NK-92 treated with Interleukin-12 subunit alpha and Interleukin-12 subunit beta, amount 100 ng/mL, for 24 hours (cell line): ENCODE measurements around the gene FLT4.

ENCODE experiments used
- DNase-seq: peaks from one replicate; lab custom pipeline; 2025; lab: John Stamatoyannopoulos, UW

Gene FLT4

GRCh38 chr5:180626661-180627385, 22.6 kb downstream of the FLT4 start:
- DNase-seq: no peak

DNA sequence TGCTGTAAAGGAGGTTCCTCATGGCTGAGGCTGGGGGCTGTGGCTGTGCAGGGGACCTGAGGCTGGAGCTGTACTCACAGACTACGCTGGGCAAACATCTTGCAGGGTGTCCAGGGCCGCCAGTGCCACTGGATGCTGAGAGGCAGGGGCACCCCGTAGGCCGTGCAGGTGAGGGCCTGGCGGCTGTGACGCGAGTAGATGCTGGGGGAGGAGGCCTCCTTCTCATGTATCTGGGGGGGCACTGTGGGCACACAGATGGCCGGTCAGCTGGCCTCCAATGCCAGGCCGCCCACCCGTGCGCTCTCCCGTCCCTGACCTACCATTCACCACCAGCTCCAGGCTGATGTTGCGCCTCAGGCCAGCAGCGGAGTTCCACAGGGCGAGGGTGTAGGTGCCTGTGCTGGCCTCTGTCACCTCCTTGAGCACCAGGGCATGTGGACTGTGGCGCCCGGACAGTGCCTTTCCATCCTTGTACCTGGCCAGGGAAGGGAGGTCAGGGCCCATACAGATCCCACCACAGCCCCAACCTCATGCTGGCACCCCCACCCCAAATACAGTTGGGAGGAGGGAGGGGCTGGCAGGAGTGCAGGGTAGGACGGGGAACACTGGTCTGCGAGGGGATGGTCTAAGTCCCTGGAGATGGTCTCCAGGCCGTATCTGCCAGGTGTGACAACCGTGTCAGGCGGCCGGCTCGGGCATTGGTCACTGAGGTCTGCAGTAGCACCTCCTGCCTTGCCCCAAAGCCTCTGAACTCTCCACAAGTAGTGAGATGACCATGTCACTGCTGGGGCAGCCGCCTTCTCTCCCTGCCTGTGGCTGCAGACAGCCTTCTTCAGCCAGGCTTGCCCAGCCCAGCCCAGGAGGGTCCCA, 23.4 kb downstream of the FLT4 start:
- DNase-seq: no peak

GRCh38 chr5:180625125-180625790, 24.1 kb downstream of the FLT4 start:
- no peak for DNase-seq

GRCh38 chr5:180624587-180624986, 24.8 kb downstream of the FLT4 start:
- no peak for DNase-seq

DNA sequence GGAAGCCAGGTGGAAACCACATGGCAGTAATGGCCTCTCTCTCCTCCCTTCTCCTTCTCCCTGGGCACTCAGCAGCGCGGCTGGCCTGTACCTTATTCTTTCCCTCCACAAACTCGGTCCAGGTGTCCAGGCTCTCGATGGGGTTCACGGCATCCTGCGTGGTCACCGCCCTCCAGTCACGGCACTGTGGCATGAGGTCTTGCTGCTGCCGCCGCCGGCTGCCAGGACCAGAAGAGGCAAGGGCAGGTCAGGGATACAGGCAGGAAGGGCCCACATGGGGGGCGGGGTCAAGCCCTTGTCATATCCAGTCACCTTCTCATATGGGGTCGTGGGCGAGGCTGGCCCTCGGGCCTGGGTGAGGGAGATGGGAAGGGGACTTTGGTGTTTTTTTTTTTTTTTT, 25.6 kb downstream of the FLT4 start:
- no peak for DNase-seq

DNA sequence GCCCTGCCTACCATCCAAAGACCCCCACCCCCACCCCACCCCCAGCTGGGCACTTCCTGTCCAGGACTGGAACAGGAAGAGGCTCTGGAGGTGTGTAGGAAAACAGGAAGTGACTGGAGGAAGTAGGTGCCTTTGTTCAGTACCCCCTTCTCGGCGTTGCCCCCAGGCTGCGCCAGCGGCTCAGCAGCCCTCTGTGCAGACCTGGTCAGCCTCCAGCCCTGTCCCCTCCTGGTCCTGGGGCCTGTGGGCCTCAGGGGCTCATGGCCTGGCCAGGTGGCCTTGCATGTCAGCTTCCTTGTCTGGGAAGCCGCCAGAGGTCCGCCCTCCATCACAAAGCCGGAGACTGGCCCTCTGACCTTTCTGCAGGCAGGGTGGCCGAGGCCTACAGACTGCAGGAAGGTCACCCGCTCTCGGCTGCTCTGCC, 26.0 kb downstream of the FLT4 start:
- no peak for DNase-seq

DNA sequence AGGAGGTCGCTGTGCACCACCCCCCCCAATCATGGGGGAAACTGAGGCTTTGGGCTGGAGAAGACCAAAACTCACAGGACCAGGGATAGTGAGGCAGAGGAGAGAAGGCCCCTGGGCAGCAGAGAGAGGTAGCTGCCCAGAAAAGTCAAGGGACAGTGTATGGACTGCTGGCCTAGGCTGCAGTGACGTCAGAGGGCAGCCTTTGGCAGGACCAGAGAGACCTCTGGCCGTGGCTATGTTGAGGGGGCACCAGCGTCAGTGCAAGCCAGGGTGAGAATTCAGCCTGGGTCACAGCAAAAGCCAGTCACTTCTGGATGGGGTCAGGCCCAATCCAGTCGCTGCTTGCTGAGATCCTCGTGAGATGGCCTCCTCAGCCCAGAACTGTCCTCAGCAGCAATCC, 26.5 kb downstream of the FLT4 start:
- DNase-seq: no peak

GRCh38 chr5:180621311-180621710, 28.1 kb downstream of the FLT4 start:
- DNase-seq: no peak

- no peak for DNase-seq
Observed at GRCh38 chr5:180620014-180620413, 29.4 kb downstream of the FLT4 start.

DNA sequence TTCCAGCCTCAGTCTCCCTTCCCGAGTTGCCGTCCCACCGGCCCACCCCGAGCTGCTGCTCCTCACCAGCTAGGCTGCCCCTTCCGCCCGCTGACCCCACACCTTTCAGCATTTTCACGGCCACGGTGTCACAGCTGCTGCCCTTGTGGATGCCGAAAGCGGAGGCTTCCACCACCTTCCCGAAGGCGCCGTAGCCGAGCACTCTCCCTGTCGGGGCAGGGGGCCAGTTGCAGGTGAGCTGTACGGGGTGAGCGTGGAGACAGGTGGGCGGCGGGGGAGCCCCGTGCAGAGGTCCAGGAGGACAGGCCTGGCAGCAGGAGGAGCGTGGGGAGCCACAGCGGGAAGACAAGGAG, 29.9 kb downstream of the FLT4 start:
- DNase-seq: no peak

DNA sequence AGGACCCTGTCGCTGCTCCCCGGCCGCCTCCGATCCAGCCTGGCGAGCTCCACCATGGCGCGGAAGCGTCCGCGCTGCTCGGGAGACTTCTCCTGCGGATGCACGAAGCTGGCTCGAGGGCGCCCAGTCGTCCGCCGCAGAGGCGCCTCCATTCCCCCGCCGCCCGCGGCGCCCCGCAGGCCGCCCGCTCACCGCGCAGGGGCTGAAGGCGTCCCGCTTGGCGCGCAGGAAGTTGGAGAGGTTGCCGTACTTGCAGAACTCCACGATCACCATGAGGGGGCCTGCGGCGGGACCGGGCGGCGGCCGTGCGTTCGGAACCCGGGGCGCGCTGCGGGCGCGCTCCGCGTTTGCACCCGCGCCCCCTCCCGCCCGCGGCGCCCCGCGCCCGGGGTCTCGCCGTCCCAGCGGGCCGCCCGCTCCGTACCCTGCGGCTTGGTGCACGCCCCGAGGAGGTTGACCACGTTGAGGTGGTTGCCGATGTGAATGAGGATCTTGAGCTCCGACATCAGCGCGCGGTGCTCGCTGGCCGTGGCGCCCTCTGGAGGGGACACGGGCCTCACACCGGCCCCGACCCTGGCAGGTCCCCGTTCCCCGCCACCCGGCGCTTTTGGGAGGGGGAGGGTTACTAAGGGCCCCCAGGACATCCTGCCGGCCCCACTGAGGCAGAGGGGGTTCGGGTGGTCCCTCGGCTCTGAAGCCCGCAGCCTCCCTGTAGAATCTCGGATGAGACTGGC, 30.4 kb downstream of the FLT4 start:
- no peak for DNase-seq

DNA sequence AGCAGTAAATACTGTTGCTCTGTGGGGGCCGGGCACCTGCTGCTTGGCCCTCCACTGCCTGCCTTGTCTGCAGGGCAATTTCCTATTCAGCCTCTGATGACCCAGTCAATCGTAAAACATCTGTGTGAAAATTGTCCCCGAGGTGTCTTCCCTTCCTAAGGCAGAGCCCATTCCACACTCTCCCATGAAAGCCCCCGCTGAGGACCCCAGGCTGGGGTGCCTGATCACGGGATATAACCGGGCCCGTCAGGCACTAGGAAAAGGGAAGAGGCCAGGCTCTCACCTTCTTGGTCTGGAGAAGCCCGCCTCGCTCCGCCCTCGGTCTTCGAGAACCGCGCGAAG, 30.9 kb downstream of the FLT4 start:
- no peak for DNase-seq

DNA sequence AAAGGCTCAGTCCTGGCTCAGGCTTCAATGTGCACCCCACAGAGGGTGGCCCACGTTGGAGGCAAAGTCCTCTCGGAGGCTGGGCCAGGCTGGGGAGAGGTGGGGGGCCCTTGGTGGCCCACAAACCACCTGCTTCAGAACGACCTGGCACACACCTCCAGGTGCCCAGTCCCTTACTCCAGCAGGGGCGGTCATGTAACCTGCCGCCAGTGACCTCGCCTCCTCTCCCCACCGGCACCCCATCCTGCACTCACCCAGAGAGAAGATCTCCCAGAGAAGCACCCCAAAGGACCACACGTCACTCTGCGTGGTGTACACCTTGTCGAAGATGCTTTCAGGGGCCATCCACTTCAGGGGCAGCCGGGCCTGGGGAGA, 35.6 kb downstream of the FLT4 start:
- DNase-seq: no peak

GRCh38 chr5:180613188-180613813, 36.1 kb downstream of the FLT4 start:
- no peak for DNase-seq

GRCh38 chr5:180612683-180613082, 36.7 kb downstream of the FLT4 start:
- DNase-seq: no peak

DNA sequence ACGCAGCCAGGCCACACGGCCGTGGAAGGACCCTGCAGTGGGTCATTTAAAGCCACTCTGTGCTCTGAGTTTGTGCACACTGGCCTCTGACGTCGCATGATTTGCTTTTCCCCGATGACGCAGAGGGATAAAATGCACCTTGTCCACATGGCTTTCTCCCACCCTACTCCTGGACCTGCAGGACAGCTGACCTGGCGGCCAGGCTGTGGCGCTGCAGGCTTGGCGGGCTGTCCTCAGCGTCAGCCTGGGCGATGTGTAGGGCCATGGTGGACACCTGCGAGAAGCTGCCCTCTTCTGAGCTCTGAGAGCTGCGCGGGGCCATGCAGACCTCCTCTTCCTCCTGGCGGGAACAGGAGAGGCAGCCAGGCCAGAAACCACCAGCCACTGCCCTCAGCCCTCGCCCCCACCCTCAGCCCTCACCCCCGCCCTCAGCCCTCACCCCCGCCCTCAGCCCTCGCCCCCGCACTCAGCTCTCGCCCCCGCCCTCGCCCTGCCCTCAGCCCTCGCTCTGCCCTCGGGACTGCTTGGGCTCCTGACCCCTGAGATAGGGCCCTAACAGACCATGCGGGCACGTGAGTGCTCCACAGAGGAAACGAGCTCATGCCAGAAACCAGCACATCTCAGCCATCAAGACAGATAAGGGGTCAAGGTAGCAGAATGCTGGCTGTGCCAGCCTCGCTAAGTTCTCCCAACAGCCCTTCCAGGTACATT, 38.1 kb downstream of the FLT4 start:
- DNase-seq: no peak

GRCh38 chr5:180609817-180610550, 39.4 kb downstream of the FLT4 start:
- DNase-seq: no peak

DNA sequence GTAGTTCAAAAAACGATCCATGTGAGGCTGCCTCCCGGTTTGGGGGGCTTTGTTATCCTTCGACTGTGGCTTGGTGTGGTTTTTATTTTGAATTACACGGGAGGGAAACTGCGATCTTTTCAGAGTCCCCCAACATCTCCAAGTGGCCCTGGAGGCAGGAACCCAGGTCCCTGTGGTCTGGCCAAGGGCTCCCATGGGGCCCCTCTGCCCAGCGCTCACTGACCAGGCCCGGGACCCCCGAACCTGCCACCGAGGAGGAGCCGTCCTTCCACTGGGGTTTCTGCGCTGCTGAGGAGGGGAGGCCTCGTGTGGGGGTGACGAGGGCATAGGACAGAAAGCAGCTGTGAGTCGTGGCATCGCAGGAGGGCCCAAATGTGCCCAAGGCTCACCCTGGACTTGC, 40.0 kb downstream of the FLT4 start:
- no peak for DNase-seq

DNA sequence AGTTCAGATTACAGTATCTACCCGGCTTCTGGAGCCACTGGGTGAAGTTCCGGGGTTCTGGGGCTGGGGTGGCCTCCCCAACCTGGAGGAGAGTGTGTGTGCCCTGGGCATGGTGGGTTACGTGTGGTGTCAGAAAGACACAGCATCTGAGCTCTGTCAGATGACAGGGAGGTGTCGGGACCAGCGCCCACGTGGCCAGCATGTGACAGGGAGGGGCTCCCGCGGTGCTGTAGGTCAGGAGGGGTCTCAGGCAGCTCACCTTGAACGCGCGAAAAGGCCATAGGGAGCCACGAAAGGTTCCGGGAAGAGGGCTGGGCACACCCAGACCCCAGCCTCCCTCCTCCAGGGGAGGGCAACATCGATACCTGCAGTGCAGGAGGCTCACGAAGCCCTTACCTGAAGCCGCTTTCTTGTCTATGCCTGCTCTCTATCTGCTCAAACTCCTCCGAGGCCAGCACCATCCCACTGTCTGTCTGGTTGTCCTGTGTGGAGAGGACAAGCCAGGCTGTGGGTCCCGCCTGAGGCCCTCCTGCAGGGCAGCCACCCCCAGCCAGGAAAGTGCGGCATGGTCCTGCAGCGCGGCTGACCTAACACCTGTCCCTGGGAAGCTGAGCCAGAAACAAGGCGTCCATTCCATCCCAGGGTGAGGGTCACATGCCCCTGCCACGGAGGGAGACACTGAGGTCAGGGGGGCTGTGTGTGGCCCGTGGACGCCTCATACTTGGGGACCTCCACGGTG, 40.7 kb downstream of the FLT4 start:
- no peak for DNase-seq
